ENCODE results near the gene MAVS.

MAVS gene

DNA sequence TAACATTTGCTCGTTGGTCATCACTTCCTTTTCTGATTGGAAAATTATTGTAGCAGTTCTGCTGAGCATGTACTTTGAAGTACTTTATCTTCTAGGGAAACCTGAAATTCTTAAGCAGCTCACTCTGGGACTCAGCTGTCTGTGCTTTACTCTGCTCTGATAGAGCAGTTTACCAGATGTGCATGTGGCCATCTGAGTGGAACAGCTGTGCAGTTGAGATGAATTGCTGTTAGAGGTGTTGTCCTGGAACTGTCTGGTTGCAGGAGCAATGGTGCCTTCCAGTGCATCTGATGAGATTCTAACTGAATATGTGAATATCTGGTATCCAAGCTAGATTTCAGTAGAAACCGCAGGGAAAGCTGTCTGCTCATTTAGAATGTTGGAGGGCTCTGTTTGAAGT, 69.7 kb downstream of the MAVS start:
- no peak for DNase-seq

DNA sequence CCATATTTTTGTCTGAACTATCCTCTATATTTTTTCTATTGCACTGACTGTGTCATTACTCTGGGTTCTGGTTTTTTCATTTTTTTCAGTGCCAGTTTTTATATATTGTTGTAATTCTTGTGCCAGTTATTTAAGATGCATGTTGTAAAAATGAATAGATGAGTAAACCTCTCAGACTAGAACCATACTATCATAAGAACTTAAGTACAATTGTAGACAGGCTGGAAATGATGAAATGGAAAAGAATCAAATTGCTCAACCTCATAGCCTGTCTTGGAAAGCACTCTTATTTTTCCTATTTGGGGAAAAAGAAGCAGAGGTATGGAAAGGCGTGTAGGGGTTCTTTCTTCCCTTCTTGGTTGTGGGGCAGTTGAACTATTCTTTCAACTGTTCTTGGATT, 72.7 kb downstream of the MAVS start:
- DNase-seq: no peak

- no peak for DNase-seq
These were observed 75.8 kb downstream of the MAVS start for GRCh38 chr20:3922223-3922982.

GRCh38 chr20:3922983-3923339, 76.3 kb downstream of the MAVS start:
- DNase-seq: no peak

DNA sequence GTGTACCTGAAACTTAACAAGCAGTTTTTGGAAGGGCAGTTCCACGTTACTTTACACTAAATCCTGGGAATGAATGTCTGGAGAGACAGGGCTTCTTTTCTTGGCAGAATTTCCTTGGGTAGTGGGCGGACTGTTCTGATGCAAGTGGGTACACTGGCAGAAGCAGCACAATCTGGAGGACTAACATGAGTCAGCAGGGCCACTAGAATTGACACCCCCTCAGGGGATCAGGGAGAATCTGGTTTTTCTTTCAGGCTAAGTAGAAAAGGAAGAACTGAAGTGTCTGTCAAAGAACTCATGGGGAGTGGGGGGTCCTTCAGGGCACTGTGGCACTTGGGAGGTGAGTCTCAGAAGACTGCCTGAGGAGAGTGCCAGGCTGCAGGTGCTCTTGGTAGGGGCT, 77.2 kb downstream of the MAVS start:
- no peak for DNase-seq

GRCh38 chr20:3924304-3925112, 77.9 kb downstream of the MAVS start:
- DNase-seq: no peak

DNA sequence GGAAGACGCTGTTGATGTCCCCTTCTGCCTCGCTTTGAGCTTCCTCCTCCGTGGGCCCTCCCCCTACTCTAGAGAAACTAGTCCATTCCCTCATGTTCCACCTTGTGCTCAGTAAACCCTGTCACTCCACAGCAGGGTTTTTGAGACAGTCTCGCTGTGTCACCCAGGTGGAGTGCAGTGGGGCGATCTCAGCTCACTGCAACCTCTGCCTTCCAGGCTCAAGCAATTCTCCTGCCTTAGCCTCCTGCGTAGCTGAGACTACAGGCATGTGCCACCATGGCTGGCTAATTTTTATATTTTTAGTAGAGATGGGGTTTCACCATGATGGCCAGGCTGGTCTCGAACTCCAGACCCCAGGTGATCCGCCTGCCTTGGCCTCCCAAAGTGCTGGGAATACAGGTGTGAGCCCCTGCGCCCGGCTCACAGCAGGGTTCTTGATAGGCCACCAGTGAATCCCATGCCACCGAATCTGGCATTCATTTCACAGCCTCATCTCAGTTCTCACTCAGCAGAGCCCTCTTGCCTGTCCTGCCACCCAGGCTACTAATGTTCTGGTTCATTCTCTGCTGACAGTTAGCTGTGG, 78.6 kb downstream of the MAVS start:
- no peak for DNase-seq
